Measurements from ENCODE around the gene C11orf58.

C11orf58 gene

DNA sequence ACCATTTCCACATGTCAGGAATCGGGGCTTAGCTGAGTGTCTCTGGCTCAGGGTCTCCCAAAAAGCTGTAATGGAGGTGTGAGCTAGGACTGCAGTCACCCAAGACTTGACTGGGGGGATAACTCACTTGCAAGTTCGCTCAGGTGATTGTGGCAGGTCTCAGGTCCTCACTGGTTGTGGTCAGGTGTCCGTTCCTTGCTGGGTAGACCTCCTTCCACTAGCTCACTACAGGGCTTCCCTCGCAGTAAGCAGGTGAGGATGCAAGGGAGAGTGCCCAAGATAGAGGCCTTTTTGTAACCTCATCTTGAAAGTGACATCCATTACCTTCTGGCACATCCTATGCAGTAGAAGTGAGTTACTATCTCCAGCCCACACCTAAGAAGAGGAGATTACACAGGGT lies 29.5 kb downstream of the C11orf58 start:
- DNase-seq (ENCODE audit: low read depth in 2 of 2) = no peak

DNA sequence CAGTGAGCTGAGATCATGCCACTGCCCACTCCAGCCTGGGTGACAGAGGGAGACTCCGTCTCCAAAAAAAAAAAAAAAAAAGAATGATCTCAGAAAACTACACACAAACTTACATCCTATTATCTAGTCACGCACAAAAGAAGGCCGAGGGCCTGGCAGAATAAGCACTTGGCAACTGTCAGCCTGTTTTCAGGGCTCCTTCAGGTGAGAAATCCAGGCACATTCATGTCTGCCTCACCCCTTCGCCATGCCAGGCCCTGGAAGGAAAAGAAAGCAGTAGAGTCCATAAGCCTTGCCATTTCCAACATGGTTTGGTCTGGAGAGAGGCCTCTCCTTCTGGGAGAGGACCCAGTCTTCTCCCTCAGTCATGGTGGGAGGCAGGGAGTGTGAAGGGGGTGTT lies 30.9 kb downstream of the C11orf58 start:
- no peak for DNase-seq (ENCODE audit: low read depth in 2 of 2)

DNA sequence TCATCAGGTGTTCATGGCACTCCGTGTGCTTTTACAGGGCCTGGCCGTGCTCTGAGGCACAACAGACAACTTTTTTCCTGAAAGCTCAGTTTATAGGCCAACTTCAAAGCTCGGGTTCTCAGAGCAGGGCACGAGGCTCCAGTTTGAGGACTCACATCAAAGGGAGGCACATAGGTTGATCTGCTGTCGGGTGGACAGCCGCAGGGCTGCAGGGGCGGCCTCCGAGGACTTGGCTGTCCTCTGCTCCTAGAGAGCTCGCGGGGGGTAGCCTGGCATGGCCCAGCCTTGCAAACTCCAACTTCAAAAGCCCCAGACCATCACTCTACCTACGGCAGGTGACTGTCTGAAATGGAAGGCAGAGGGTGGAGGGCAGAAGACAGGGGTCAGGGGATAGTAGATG lies 31.6 kb downstream of the C11orf58 start:
- DNase-seq (ENCODE audit: low read depth in 2 of 2) = no peak

DNA sequence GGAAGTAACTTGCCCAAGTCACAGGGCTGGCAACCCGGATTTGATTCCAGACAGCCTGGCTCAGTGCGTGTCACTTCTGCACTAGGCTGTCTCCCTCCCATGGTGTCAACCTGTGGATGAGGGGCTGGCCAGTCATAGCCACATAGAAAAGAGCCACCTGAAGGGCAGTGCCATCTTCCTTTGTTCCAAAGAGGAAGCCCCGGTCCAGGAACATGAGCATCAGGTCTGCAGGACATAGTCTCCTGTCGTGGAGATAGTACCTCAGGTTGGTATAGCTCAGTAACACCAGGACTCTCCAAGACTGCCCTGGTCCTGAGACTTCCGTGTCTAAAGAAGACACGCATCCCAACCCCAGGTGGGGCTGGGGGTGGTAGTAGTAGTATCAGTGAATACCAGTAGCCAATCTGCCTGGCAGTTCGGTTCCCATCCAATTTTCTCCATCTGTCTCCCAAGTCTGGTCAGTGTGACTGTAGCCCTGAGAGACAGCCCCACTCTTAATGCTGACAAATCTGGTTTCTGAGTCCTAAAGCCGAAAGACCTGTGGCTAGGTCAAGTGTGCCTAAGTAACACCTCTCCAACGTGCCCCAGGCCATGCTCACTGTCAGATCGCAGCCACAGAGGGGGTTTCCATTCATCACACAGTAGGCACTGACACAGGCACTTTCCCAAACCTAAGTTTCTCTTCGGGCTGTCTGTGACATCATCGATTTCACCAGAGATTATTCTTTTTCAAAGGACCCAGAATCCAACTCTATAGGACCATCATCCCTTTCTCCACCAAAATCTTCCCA lies 33.1 kb downstream of the C11orf58 start:
- no peak for DNase-seq (ENCODE audit: low read depth in 2 of 2)

DNA sequence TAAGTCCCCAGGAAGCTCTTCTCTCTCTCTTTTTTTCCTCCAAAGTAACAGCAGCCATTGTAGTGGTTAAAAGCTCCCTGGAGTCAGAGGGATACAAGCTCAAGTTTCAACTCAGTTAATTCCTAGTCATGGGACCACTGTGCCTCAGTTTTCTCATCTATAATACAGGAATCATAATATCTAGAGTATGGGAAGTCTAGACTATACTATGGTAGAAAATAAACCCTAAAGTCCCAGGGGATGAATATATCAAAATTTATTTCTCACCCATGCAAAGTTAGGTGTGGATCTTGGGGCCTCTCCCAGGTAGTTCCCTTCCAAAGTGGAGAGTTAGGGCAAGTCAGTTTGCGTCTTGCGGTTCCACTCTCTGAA lies 33.7 kb downstream of the C11orf58 start:
- DNase-seq (ENCODE audit: low read depth in 2 of 2) = no peak

DNA sequence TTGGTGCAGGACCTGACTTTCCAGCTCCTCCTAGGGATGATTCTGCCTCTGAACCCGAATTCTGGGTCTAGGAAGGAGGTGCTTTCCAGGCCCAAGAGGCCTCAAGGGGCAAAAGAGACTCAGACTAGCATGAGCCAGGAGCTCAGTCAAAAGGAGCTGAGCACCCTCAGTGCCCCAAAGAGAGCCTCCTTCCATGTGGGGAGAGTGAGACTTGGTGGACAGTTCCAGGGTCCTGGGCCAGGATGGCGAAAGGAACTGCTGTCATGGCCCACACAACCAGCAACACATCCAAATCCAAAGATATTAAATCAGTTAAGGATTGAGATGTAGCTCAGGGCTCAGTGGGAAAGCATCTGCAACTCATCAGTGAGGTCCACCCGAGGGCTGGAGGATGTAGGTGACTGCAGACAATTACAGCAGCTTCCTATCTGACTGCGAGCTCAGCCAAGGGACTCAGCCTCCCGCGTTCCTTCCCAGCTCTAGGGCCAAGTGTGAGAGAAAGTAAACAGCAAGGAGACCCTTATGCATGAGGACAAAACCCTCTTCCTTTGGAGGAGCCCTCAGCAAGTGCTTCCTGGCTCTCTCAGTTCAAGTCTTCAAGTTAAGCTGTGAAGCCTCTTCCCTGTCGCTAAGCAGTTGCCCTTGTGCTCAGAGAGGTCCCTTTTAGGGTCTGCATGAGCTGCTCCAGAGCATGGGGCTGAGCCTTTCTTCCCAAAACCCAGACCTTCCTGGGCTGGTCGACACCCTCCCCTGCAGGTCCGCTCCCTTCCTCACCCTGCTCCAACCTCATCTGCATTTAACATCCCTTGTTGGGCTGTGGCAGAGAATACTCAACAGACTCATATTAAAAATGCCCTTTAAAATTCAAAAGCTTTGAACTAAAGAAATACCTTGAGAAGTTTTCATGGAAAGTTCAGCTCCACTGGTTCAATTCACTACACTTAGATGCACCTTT lies 35.8 kb downstream of the C11orf58 start:
- no peak for DNase-seq (ENCODE audit: low read depth in 2 of 2)

DNA sequence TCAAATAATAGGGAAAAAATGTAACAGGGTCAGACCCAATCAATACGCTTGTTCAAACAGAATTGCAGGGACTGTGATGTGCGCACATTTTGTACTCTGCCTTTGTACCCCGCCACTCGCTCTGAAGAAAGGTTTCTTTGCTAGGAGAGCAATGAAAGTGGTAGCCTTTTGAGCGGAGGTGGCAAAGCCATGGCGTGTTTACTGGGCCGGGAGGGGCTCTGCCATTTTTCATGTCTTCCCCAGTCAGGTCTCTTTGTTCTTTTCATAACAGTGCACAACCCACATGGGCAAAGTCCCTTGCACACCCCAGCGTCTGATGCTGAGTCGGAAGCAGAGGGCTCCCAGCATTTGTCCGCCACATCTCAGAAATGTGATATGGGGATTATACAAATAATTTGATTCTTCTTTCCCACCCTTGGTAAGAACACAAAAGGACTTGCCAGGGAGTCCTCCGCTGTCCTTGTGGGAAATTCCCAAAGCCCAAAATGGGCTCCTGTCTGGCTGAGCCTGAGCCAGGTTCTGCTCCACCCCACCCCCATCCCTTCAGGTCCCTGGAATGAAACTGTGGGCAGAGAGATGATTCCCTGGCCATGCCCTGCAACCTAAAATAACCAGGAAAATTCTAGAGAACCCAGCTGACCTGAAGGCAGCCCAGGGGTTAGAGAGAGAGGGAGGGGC lies 36.6 kb downstream of the C11orf58 start:
- no peak for DNase-seq (ENCODE audit: low read depth in 2 of 2)

DNA sequence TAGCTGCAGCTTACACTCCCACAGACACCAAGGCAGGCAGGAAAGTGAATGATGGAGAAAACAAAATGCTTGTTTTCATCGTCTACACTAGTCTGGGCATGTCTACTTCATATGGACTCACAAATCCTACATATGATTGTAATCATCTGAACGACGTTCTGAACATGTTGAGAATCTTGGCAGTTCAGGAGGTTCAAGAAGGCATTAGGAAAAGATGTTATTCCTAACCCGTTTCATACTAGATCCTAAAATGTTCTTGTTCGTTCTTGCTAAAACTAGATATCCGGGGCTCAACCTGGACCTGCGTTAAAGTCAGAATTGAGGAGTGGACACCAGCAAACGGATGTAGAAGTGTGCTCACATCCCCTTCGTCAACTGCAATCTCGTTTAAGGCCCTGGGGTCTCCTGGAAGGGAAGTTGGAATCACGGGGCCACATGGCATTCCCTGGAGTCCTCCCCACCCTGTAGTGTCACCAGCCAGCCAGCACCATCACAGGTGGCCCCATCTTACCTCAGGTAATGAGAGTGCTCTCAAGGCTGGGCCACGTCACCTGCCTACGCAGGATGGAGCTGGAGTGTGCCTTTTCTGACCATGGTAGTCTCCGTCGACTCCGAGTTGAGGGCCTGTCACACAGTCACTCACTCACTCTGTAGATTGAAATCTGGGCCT lies 37.3 kb downstream of the C11orf58 start:
- DNase-seq (ENCODE audit: low read depth in 2 of 2) = no peak

DNA sequence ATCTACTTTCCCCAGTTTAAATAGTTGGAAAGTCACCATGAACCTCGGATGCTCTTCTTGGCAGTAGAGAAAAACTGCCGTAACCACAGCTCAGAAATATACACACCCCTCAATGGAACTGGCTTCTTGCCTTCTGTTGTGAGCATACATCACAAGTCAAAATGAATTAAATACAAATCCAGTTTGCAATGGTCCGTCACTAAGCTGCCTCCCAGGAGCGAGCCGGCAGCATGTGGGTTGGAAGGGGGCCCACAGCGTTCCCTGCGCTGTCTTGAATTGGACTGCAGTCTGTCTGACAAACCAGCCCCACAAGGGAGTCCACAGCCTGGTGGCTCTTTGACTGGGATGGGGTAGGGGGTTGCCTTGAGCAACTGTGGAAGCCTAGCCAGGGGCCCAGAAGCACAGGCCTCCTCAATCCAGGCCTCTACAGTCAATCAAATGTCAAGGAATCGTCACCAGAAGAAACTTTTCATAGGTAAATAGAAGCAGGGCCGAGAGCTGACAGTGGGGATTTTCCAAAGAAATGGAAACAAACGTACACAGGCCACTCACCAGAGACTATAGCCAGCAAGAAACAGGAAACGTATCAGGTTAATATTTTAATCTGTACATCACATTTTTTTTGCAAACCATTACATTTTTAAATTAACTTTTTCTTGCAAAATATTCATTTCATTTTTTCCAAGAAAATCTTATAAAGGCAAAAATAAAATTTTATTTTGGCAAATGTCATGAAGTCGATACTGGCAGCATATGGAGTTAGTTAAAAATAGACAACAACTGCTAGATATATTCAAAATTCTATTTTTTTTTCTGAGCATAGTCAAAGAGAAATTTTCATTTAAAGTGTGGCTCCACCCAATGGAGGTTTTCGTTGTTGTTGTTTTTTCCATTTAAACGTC lies 38.5 kb downstream of the C11orf58 start:
- DNase-seq (ENCODE audit: low read depth in 2 of 2) = no peak

DNA sequence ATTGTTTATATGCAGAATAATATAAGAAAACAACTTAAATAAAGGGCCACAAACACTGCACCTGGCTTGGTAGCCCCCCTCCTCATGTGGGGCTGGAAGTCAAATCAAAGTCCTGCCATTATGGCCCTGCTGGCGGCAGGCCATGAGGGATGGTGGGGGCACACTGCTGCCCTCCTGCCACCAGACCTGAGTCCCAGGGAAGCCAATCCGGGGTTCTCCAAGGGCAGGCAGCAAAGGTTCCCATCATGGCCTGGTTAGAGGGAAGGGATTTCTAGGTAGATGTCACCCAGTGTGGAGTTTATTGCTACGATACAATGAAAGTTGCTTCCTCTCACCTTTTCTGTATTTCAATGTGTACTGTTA lies 39.1 kb downstream of the C11orf58 start:
- DNase-seq (ENCODE audit: low read depth in 2 of 2) = no peak

DNA sequence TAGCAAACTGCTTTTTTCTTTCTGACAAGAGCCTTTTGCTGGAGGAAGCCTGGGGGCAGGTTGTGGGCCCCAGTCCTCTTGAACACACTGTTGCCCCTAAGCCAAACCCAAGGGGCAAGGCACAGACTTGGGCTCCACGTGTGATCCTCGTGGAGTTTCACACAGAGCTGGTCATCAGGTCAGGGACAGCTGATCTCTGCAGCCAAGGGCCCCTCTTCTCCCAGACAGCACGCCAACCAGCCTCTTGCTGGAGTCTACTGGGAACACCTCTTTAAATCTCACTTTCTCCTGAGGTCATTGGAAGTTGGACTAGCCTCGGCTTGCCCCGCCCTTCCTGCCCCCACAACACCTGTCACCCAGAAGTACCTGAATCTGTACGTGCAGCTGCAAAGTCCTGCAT lies 39.8 kb downstream of the C11orf58 start:
- DNase-seq (ENCODE audit: low read depth in 2 of 2) = no peak

DNA sequence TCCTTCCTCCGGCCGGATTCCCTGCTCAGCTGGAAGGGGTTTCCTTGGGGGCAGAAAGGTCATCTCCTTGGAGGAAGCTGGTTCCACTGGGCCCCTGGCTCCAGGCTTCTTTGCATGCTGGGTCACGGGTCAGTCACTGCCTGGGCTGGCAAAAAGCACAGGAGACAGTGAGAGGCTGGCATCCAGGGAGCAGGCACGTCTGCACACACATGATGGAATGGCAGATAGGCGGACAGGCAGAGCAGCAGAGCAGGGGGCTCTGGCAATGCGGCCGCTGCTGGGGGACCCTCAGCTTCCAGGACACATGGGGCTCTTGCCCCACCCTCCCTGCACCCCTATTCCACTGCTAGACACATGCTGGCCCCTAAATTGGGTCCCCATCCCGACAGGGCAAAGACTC lies 40.4 kb downstream of the C11orf58 start:
- no peak for DNase-seq (ENCODE audit: low read depth in 2 of 2)

DNA sequence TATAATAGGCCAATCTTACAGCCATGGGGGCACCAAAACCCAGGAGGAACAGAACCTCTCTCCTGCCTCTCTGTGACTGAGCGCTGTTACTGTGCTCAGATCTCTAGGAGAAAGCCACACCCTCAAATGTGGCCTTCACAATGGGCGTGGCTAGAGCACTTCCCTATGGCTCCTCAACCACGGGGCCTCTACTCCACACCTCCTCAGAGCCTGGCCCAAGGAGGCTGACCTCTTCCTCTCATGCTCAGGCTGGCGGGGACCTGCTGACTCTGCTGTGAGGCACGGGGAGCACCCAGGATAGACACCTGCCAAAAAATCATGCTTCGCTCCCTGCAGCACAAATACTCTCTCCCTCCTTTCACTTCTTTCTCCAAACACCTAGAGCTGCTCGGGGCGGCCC lies 41.0 kb downstream of the C11orf58 start:
- no peak for DNase-seq (ENCODE audit: low read depth in 2 of 2)

DNA sequence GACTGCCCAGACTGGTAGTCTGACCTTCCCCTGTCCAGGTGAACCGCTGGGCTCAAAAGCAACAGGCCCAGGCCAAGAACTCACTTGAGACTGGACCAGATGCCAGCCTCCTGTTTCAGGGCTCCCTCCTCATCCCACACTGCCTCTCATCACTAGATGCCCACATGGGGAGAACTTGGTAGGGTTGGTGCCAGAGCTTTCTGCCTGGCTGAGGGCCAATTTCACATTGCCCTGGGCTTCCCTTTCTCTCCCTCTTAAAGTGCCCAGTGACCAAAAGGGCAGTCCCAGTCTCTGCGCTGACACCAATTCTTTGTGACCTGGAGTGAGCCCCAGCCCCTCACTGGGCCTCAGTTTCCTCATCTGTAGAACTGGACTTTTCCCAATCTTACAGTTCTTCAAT lies 41.7 kb downstream of the C11orf58 start:
- DNase-seq (ENCODE audit: low read depth in 2 of 2) = no peak

DNA sequence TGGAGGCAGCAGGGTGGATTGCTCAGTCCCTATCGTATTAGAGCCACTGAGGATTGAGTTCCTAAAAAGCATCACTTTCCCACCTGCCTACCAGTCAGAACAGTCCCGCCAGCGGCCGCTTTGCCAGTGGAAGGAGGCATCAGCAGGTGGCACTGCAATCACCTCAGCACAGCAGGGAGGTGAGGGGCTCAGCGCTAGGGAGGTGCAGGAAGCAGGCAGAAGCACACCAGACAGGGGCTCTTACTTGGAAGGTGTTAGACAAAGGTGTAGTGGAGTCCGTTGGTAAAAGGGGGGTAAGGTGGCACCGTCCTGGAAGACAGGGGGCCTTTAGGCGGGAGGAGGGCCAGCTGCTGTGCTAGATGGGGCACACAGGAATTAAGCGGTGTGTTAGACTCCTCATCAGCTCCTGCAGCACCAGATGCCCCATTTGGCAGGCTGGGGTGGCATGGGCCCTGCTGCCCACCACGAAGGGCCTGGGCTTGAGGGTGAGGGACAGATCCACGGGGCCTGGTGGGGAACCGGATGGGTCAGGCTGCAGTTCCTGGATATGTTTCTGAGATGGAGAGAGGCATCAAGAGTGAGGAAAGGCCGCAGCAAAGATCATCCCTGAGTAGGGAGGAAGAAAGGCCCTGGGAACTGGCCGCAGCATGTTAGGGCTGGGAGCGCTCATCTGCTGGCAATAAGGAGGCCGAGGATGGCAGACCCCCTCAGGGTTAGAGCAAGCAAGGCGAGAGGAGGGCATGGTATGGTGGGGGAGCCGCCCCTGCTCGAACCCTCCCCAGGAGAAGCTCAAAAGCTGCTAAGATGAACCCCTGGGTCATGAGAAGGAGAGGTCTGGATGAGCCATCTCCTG lies 42.5 kb downstream of the C11orf58 start:
- DNase-seq (ENCODE audit: low read depth in 2 of 2) = no peak

DNA sequence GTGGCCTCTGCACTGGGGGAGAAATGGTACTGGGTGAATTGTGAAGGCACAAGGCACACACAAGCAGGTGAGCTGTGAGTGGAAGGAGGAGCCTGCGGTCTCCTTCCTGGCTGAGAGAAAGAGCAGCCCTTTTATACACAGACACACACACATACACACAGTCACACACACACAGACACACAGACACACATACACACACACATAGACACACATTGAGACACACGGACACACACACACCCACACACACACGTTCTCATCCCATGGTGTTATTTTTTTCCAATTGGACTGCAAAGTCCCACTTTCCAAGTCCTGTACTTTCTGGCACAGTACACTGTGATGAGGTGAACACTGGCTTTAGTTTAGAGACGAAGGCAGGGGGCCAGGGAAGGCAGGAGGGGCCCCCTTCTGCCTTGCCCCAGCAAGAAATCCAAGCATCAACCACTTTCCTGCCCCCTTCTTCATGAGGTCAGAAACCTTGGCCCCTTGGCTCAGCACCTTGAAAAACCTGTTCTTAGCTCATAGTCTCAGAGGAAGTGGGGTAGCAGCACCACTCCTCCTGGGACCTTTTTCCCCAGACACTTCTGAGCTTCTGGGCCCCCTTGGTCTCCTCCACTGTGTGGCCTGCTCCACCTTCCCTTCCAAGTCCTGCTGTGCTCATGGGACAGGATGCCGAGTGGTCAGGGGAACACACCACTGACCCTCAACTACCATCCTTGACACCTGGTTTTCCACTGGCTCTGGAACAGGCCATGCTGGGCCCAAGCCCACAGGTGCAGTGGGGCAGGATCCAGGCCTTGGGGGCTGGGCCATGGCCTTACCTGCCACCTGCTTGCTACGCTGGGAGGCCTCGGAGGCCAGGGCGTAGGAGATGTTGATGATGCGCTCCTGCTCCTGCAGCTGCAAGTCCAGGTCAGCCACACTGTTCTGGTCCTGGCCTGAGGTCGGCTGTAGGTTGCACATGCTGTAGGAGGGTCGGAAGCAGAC lies 43.8 kb downstream of the C11orf58 start:
- no peak for DNase-seq (ENCODE audit: low read depth in 2 of 2)

DNA sequence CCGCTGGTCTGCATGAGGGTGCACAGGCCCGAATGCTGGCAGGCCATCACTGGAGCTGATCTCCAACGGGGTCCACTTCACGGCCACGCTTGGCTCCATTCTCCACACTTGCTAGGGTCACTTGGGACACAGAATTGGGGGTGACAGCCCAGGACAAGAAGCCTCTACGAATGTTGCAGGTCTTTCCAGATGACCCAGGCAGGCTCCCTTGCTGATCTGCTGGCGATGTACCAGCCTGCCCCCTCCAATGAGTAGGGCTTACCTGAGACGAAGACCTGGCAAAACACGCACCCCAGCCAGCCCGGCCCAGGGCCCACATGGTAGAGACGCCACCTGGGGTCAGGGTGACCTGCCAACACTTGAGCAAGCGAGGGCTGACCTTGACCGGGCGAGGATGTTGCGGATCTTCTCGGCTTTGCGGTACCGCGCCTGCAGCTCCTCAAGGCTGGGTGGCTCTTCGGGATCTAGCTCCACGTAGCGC lies 44.9 kb downstream of the C11orf58 start:
- no peak for DNase-seq (ENCODE audit: low read depth in 2 of 2)

DNA sequence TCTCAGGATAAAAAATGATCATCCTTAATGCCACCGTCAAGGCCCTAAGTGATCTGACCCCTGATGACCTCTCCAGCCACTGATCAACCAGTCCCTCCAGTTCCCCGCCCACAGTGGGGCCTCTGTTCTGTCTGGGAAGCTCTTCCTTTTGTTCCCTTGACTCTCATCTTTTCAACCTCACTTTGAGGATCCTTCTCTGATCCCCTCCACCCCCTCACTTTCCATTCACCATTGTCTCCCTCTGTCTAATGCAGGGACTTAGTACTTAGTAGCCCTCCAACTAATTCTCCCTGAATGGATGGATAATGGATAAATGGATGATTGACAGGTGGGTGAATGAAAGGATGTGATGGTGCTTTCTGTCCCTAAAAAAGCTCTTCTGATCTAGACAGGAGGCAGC lies 45.6 kb downstream of the C11orf58 start:
- DNase-seq (ENCODE audit: low read depth in 2 of 2) = no peak

DNA sequence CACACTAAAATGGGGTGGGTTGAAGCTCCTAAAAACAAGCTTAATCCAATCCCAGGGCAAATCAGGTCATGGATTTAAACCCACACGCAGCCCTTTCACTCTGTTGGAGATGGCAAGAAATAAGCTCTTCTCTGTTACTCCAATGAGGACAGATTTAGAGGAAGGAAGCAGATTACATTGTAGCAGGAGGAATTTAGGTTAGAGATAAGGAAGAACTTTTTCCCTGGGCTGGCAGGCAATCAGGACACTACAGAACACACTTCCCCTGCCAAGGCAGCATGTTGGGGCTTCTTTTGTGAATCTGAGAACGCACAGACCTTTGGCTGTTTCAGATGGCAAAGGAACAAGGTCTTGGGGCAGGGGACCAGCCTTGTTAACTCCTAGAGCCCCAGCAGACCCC lies 46.2 kb downstream of the C11orf58 start:
- DNase-seq (ENCODE audit: low read depth in 2 of 2) = no peak

Data from activated CD4-positive, alpha-beta T cell treated with anti-CD3 and anti-CD28 coated beads for 24 hours (primary cell).